HepG2 (cell line): ENCODE data around the gene SKIC2. TPM values are rescaled to one million over a fixed set of nuclear protein-coding genes. Genes with fewer than 3 reads are reported as not detected.

Source experiments
- ADNP ChIP-seq: sonication (generic); formaldehyde crosslinking; IDR thresholded peaks from 2 replicates; pipeline ENCODE4 v1.4.0; 2020; ENCODE audit warnings: missing genetic modification reagents
- ARID5B ChIP-seq: IDR thresholded peaks from 2 replicates; pipeline ENCODE4 v1.4.0; 2020; ENCODE audit warnings: mild to moderate bottlenecking, missing genetic modification reagents
- CEBPG ChIP-seq: IDR thresholded peaks from 2 replicates; pipeline ENCODE4 v1.6.1; 2016
- CENPT ChIP-seq: sonication (generic); formaldehyde crosslinking; IDR thresholded peaks from 2 replicates; pipeline ENCODE4 v1.8.0; 2022; ENCODE audit warnings: low read depth, mild to moderate bottlenecking, moderate library complexity, missing genetic modification reagents
- CREM ChIP-seq, 2 experiments: sonication (generic) in 1 of 2; formaldehyde crosslinking in 1 of 2; IDR thresholded peaks; 2 replicates each; pipeline versions ENCODE4 v1.4.0 to v1.6.1; 2016 to 2020; ENCODE audit warnings: antibody characterized with exemption in 1 of 2, mild to moderate bottlenecking in 1 of 2, missing genetic modification reagents in 1 of 2
- HMG20A ChIP-seq: IDR thresholded peaks from 2 replicates; pipeline ENCODE4 v1.6.1; 2016; ENCODE audit warnings: borderline replicate concordance
- HMG20B ChIP-seq: conservative IDR thresholded peaks from 2 replicates; pipeline ENCODE4 v1.6.1; 2016; ENCODE audit warnings: missing genetic modification reagents, missing compliant biosample characterization
- HMGA1 ChIP-seq: sonication (generic); formaldehyde crosslinking; conservative IDR thresholded peaks from 2 replicates; pipeline ENCODE4 v1.4.0; 2020; ENCODE audit warnings: missing genetic modification reagents
- KDM2A ChIP-seq: sonication (generic); formaldehyde crosslinking; IDR thresholded peaks from 2 replicates; pipeline ENCODE4 v1.4.0; 2020; ENCODE audit warnings: low read depth, missing genetic modification reagents, borderline replicate concordance
- POLR2AphosphoS2 ChIP-seq: IDR thresholded peaks from 2 replicates; pipeline ENCODE4 v1.6.1; 2011; ENCODE audit warnings: low read depth, low read length, improper control_type of control experiment
- SP4 ChIP-seq: sonication (generic); formaldehyde crosslinking; IDR thresholded peaks from 2 replicates; pipeline ENCODE4 v1.8.1; 2023; ENCODE audit warnings: mild to moderate bottlenecking, missing genetic modification reagents
- THYN1 ChIP-seq: sonication (generic); formaldehyde crosslinking; IDR thresholded peaks from 2 replicates; pipeline ENCODE4 v1.8.1; 2023; ENCODE audit warnings: low read depth, mild to moderate bottlenecking, moderate library complexity, missing genetic modification reagents, borderline replicate concordance
- YEATS2 ChIP-seq: sonication (generic); formaldehyde crosslinking; IDR thresholded peaks from 2 replicates; pipeline ENCODE4 v1.4.0; 2020; ENCODE audit warnings: missing genetic modification reagents, borderline replicate concordance
- ZFX ChIP-seq: sonication (generic); formaldehyde crosslinking; IDR thresholded peaks from 2 replicates; pipeline ENCODE4 v1.4.0; 2020; ENCODE audit warnings: mild to moderate bottlenecking, low read depth, missing genetic modification reagents, moderate library complexity
- ZMYM3 ChIP-seq: sonication (generic); formaldehyde crosslinking; IDR thresholded peaks from 2 replicates; pipeline ENCODE4 v1.5.1; 2020; ENCODE audit warnings: mild to moderate bottlenecking, missing genetic modification reagents
- ZNF496 ChIP-seq: sonication (generic); formaldehyde crosslinking; IDR thresholded peaks from 2 replicates; pipeline ENCODE4 v1.8.1; 2023; ENCODE audit warnings: mild to moderate bottlenecking, moderate library complexity, missing genetic modification reagents; ENCODE audit not compliant: insufficient replicate concordance
- ZNF558 ChIP-seq: sonication (generic); formaldehyde crosslinking; IDR thresholded peaks from 2 replicates; pipeline ENCODE4 v1.9.0; 2022; ENCODE audit warnings: mild to moderate bottlenecking, missing genetic modification reagents, borderline replicate concordance
- ZNF576 ChIP-seq: sonication (generic); formaldehyde crosslinking; IDR thresholded peaks from 2 replicates; pipeline ENCODE4 v1.4.0; 2020; ENCODE audit warnings: mild to moderate bottlenecking, missing genetic modification reagents
- ZNF614 ChIP-seq: IDR thresholded peaks from 2 replicates; pipeline ENCODE4 v1.6.1; 2018; ENCODE audit warnings: missing biosample characterization, missing genetic modification reagents, inconsistent platforms, borderline replicate concordance
- ZNF792 ChIP-seq: IDR thresholded peaks from 2 replicates; pipeline ENCODE4 v1.6.1; 2016
- ZNF850 ChIP-seq: sonication (generic); formaldehyde crosslinking; conservative IDR thresholded peaks from 2 replicates; pipeline ENCODE4 v1.9.0; 2021; ENCODE audit warnings: mild to moderate bottlenecking, missing genetic modification reagents
- polyA plus RNA-seq, 8 experiments: library from polyadenylated mRNA; depleted of rRNA in 3 of 8; stranded (reverse) in 7 of 8; unstranded in 1 of 8; fragments of >200 nt; fragmentation: Illumina TruSeq in 4 of 8; extraction: Trizol in 4 of 8; gene quantifications; 2 replicates each; pipeline versions ENCODE4 v1.2.1 to v1.2.3, GENCODE V29; 2011 to 2016; ENCODE audit warnings: low read depth in 4 of 8, missing spikeins in 1 of 8, mixed read lengths in 1 of 8; ENCODE audit not compliant: insufficient read depth in 1 of 8
- total RNA-seq, 5 experiments: library from RNA; depleted of rRNA; stranded (reverse); fragments of >200 nt; fragmentation: Illumina TruSeq; extraction: Trizol; gene quantifications; 2 replicates each; pipeline ENCODE4 v1.2.3, GENCODE V29; 2016; ENCODE audit warnings: low read depth in 1 of 5
- TF ChIP-seq, protein P1 (sequence below): sonication (generic); formaldehyde crosslinking; IDR thresholded peaks from 2 replicates; pipeline ENCODE4 v1.5.0; 2020; ENCODE audit warnings: missing genetic modification reagents
- TF ChIP-seq, protein P2 (sequence below): sonication (generic); formaldehyde crosslinking; IDR thresholded peaks from 2 replicates; pipeline ENCODE4 v1.8.1; 2023; ENCODE audit warnings: mild to moderate bottlenecking, missing genetic modification reagents

SKIC2 gene
- total and polyA plus RNA-seq, 2 of the 13 experiments (the other 11 are each of a cell fraction or from before 2014, with no cell fraction given) = 67.1 to 68.4 TPM

DNA sequence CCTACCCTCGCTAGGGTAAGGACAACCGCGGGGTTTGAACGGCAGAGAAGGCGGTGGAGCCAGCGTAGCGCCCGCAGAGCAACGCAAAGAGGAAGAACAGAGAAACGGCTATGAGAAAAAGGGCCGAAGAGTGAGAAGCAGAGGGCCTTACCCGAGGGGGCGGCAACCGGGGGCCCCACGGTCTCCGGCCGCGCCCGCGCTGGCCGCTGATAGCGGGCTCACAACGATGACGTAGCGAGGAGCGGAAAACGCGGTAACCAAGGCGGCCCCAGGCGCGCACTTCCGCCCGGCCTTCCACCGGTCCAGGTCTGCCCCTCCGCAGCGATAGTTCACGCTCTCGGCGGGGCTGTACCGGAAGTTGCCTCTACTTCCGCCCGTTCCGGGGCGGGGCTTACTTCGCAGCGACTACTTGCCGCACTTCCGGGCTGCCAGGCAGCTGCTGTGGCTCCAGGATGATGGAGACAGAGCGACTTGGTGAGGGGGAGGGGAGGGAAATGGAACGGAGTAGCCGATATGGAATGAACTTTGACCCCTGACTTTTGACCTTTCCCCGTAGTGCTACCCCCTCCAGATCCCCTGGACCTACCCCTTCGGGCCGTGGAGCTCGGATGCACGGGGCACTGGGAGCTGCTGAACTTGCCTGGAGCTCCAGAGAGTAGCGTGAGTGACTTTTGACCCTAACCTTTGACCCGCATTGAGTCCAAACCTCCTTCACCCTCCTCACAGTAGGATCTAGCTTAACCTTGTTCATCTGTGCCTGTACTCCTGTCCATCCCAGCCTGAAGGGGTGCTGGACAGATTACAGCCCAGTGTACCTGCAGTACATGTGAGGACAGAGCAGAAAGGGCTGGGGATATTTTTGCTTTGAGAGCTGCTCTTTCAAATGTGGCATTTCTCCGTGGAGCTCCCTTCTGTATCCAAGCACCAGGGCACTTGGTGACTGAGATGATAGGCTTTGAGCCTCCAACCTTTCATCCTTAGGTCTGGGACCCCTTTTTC, at the start of gene SKIC2, which contains the start of gene NELFE (continued):
- peak; percentile 68 for TF ChIP-seq ARID5B (CRISPR knock-in tag)
- peak; percentile 96 for TF ChIP-seq ZNF792 (CRISPR knock-in tag)
- no peak for TF ChIP-seq THYN1 (CRISPR knock-in tag)
- peak; percentile 99 for TF ChIP-seq YEATS2 (CRISPR knock-in tag)
- TF ChIP-seq KDM2A (CRISPR knock-in tag) = peak; percentile 99
- TF ChIP-seq SP4 (CRISPR knock-in tag) = peak; percentile 98
- TF ChIP-seq, protein P1, sequence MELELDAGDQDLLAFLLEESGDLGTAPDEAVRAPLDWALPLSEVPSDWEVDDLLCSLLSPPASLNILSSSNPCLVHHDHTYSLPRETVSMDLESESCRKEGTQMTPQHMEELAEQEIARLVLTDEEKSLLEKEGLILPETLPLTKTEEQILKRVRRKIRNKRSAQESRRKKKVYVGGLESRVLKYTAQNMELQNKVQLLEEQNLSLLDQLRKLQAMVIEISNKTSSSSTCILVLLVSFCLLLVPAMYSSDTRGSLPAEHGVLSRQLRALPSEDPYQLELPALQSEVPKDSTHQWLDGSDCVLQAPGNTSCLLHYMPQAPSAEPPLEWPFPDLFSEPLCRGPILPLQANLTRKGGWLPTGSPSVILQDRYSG = peak; percentile 50; the same call in 1 of the 2 replicates
- TF ChIP-seq, protein P2, sequence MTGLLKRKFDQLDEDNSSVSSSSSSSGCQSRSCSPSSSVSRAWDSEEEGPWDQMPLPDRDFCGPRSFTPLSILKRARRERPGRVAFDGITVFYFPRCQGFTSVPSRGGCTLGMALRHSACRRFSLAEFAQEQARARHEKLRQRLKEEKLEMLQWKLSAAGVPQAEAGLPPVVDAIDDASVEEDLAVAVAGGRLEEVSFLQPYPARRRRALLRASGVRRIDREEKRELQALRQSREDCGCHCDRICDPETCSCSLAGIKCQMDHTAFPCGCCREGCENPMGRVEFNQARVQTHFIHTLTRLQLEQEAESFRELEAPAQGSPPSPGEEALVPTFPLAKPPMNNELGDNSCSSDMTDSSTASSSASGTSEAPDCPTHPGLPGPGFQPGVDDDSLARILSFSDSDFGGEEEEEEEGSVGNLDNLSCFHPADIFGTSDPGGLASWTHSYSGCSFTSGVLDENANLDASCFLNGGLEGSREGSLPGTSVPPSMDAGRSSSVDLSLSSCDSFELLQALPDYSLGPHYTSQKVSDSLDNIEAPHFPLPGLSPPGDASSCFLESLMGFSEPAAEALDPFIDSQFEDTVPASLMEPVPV (CRISPR knock-in tag) = no peak; the same call in 1 of the 2 replicates
- TF ChIP-seq HMG20A = peak; percentile 14; the same call in 1 of the 2 replicates
- peak; percentile 99 for TF ChIP-seq CREM (IDR thresholded peaks at IDR 0.05)
- TF ChIP-seq CREM (CRISPR knock-in tag; IDR thresholded peaks at IDR 0.05) = peak; percentile 89
- no peak for TF ChIP-seq ZNF496 (CRISPR knock-in tag)
- TF ChIP-seq HMGA1 (CRISPR knock-in tag) = no peak
- no peak for TF ChIP-seq ZNF850 (CRISPR knock-in tag)
- peak; percentile 74 for TF ChIP-seq ZFX
- no peak; the same call in 1 of the 2 replicates for TF ChIP-seq ZNF614 (CRISPR knock-in tag)
- no peak for TF ChIP-seq ZNF576 (CRISPR knock-in tag)
- no peak for TF ChIP-seq ADNP (CRISPR knock-in tag)
- TF ChIP-seq CEBPG (CRISPR knock-in tag) = peak; percentile 59
- peak; percentile 18; the same call in 1 of the 2 replicates for TF ChIP-seq HMG20B
- no peak; the same call in 1 of the 2 replicates for TF ChIP-seq CENPT
- TF ChIP-seq ZNF558 = no peak; the same call in 1 of the 2 replicates
- no peak for TF ChIP-seq ZMYM3 (CRISPR knock-in tag)
- no peak for TF ChIP-seq POLR2AphosphoS2
